OCI-LY3 (cell line): Measurements from ENCODE around the gene RTF2.

Experiments
- EZH2phosphoT487 ChIP-seq: fragments of 200-600 bp; shearing (Covaris generic); IDR thresholded peaks from 2 replicates; pipeline ENCODE4 v1.6.1; 2018; ENCODE audit warnings: antibody characterized with exemption, mixed run types, low read depth
- TF ChIP-seq, protein P1 (sequence below): fragments of 200-600, 300-600 bp; sonication (generic); IDR thresholded peaks from 2 replicates; pipeline ENCODE4 v1.5.1; 2014; ENCODE audit warnings: antibody characterized with exemption, low read length, low read depth

DNA sequence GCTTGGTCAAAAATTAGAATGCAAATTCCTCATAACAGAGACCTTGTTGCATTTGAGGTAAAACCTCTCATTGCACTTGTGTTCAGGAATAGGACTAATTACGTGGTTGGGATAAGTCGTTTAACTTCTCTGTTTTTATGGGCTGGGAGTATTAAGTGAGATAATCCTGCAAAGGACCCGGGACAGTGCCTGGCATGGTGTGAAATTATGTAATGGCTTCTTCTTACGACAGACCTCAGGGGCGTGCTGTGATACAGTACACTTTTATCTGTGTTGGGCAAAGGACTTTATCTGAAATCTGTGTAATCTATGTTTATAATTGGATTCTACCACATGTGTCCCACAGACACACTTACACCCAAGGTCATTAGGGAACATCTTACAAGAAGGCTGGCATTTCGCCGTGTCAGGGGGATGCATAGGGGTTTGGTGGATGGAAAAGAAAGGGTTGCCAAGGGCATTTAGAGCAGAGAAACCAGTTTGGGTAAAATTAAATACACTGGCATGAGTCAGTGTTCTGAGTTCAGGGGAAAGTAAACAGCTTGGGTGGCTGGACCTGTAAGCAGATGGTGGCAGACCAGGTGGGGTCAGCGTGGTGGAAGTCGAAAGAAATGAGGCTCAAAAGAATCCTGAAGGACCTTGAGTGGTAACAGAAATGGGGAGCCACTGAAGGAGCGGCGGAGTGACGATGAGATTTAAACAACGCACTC lies 17.2 kb upstream of the RTF2 start:
- TF ChIP-seq, protein P1, sequence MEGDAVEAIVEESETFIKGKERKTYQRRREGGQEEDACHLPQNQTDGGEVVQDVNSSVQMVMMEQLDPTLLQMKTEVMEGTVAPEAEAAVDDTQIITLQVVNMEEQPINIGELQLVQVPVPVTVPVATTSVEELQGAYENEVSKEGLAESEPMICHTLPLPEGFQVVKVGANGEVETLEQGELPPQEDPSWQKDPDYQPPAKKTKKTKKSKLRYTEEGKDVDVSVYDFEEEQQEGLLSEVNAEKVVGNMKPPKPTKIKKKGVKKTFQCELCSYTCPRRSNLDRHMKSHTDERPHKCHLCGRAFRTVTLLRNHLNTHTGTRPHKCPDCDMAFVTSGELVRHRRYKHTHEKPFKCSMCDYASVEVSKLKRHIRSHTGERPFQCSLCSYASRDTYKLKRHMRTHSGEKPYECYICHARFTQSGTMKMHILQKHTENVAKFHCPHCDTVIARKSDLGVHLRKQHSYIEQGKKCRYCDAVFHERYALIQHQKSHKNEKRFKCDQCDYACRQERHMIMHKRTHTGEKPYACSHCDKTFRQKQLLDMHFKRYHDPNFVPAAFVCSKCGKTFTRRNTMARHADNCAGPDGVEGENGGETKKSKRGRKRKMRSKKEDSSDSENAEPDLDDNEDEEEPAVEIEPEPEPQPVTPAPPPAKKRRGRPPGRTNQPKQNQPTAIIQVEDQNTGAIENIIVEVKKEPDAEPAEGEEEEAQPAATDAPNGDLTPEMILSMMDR, result no peak
- no peak for TF ChIP-seq EZH2phosphoT487
